ENCODE results near the gene S100A1. TPM values are rescaled to one million over a fixed set of nuclear protein-coding genes. Genes with fewer than 3 reads are reported as not detected.

The S100A1 gene
- total and polyA plus RNA-seq, 2 donors from 2014 or later = 83.1 to 332 TPM

DNA sequence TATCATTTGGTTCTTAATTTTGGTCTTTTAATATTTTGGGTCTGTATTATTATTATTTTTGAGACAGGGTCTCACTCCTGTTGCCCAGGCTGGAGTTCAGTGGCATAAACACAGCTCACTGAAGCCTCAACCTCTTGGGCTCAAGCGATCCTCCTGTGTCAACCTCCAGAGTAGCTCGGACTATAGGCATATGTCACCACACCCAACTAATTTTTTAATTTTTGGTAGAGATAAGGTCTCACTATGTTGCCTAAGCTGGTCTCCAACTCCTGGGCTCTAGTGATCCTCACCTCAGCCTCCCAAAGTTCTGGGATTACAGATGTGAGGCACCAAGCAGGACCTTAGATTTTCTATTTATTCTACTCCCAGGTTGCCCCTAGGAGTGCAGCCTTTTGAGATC, 45.3 kb downstream of the S100A1 start:
- Histone ChIP-seq H3K9me3 (ENCODE audit: control insufficient read depth in 2 of 3, insufficient read depth in 1 of 3, low read length in 3 of 3) (no peaks in the 10 kb centered on the region), H3K27ac (ENCODE audit: low read depth in 2 of 2, low read length in 2 of 2) (no peak overlapping the region), H3K4me3 (ENCODE audit: low read length in 3 of 3) (no peak overlapping the region), H3K9ac (ENCODE audit: low read length in 3 of 3) (no peak overlapping the region), H3K4me1 (ENCODE audit: control insufficient read depth in 2 of 3, insufficient read depth in 2 of 3, low read depth in 1 of 3, low read length in 3 of 3) (peaks cover 0 to 17% (median 17%) of the 10 kb centered on the region in 3 donors), H3K36me3 (ENCODE audit: control insufficient read depth in 2 of 3, insufficient read depth in 3 of 3, low read length in 3 of 3) (peaks cover 0 to 2% (median 2%) of the 10 kb centered on the region in 3 donors), H3K27me3 (ENCODE audit: control insufficient read depth, insufficient read depth, low read length) (no peaks in the 10 kb centered on the region)
- FAIRE-seq (no peak), DNase-seq (no peak)
- TF ChIP-seq, protein P1, sequence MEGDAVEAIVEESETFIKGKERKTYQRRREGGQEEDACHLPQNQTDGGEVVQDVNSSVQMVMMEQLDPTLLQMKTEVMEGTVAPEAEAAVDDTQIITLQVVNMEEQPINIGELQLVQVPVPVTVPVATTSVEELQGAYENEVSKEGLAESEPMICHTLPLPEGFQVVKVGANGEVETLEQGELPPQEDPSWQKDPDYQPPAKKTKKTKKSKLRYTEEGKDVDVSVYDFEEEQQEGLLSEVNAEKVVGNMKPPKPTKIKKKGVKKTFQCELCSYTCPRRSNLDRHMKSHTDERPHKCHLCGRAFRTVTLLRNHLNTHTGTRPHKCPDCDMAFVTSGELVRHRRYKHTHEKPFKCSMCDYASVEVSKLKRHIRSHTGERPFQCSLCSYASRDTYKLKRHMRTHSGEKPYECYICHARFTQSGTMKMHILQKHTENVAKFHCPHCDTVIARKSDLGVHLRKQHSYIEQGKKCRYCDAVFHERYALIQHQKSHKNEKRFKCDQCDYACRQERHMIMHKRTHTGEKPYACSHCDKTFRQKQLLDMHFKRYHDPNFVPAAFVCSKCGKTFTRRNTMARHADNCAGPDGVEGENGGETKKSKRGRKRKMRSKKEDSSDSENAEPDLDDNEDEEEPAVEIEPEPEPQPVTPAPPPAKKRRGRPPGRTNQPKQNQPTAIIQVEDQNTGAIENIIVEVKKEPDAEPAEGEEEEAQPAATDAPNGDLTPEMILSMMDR (IDR thresholded peaks at IDR 0.05; ENCODE audit: borderline replicate concordance, extremely low read depth, insufficient read depth) = no peak
- intact Hi-C loops (cut with DNase I) = no loop called here

DNA sequence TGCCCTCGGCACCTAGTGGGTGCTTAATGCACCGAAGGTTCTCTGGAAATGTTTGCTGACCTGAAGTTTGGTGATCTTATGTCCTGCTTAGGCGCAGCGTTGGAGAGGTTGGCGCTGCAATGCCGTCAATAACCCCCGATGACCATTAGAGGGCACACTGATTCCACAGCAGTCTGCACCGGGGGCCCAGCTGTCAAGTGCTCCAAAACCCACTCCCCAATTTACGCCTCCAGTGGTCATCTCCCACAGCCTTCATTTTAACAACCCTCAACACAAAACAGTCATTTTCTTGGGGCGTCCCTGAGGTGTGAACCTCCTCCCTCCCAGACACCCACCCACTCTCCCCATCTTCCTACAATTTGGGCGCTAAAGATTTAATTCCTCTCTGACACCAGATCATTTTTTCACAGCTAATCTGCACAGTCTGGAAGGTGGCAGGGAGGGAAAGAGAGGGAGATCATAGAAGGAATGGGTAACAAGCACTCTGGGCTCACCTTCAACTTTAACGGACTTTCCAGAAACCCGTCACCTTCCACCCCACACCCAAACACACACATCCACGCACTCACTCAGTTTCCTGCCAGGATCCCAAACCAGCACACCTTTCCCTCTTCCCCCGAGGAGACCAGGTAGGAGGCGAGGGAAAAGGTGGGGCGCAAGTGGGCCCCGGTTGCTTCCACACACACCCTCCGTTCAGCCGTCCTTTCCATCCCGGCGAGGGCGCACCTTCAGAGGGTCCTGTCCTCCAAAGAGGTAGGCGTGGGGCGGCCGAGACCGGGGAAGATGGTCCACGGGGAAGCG, 49.7 kb downstream of the S100A1 start:
- peak; percentile 73 to 83 (median 77) for DNase-seq
- peak overlapping the region; percentile 15 to 66 (median 26) for H3K9ac ChIP-seq (ENCODE audit: low read length in 3 of 3)

DNA sequence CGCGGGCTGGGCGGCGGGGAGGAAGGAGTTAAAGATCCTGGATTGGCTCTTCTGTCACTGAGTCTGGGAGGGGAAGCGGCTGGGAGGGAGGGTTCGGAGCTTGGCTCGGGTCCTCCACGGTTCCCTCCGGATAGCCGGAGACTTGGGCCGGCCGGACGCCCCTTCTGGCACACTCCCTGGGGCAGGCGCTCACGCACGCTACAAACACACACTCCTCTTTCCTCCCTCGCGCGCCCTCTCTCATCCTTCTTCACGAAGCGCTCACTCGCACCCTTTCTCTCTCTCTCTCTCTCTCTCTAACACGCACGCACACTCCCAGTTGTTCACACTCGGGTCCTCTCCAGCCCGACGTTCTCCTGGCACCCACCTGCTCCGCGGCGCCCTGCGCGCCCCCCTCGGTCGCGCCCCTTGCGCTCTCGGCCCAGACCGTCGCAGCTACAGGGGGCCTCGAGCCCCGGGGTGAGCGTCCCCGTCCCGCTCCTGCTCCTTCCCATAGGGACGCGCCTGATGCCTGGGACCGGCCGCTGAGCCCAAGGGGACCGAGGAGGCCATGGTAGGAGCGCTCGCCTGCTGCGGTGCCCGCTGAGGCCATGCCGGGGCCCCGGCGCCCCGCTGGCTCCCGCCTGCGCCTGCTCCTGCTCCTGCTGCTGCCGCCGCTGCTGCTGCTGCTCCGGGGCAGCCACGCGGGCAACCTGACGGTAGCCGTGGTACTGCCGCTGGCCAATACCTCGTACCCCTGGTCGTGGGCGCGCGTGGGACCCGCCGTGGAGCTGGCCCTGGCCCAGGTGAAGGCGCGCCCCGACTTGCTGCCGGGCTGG, 50.5 kb downstream of the S100A1 start, which contains the start of gene NPR1:
Gene NPR1, plus strand, starts transcription at position 170 of the 818 bp plus-strand sequence. Its CDS starts 421 bp downstream, at position 591.
- no peaks in the 10 kb centered on the region for H3K9me3 ChIP-seq (ENCODE audit: control insufficient read depth in 2 of 3, insufficient read depth in 1 of 3, low read length in 3 of 3)
- FAIRE-seq (no peak), DNase-seq (peak in 4 of 5 donors; percentile 48 to 88 (median 72))
- peak within 1 kb of the TSS; percentile 74 to 77 for H3K27ac ChIP-seq (ENCODE audit: low read depth in 2 of 2, low read length in 2 of 2)
- H3K27me3 ChIP-seq (ENCODE audit: control insufficient read depth, insufficient read depth, low read length) = no peaks in the 10 kb centered on the region
- peaks cover 0 to 19% (median 6%) of the 10 kb centered on the region in 3 donors for H3K4me1 ChIP-seq (ENCODE audit: control insufficient read depth in 2 of 3, insufficient read depth in 2 of 3, low read depth in 1 of 3, low read length in 3 of 3)
- TF ChIP-seq, protein P1 (IDR thresholded peaks at IDR 0.05; ENCODE audit: borderline replicate concordance, extremely low read depth, insufficient read depth) = peak; percentile 3
- peak within 1 kb of the TSS; percentile 61 to 73 (median 64) for H3K4me3 ChIP-seq (ENCODE audit: low read length in 3 of 3)
- intact Hi-C loops (cut with DNase I) = no loop called here
- peaks cover 0 to 3% (median 0%) of the 10 kb centered on the region in 3 donors for H3K36me3 ChIP-seq (ENCODE audit: control insufficient read depth in 2 of 3, insufficient read depth in 3 of 3, low read length in 3 of 3)
- H3K9ac ChIP-seq (ENCODE audit: low read length in 3 of 3) = peak within 1 kb of the TSS; percentile 42 to 73 (median 66)

More for the DNA sequence above, 49.7 kb downstream of the S100A1 start:
- FAIRE-seq = no peak
- TF ChIP-seq, protein P1 (IDR thresholded peaks at IDR 0.05; ENCODE audit: borderline replicate concordance, extremely low read depth, insufficient read depth) = peak; percentile 94
- H3K27ac ChIP-seq (ENCODE audit: low read depth in 2 of 2, low read length in 2 of 2) = peak overlapping the region; percentile 17 to 77
- peak overlapping the region; percentile 51 to 64 (median 61) for H3K4me3 ChIP-seq (ENCODE audit: low read length in 3 of 3)
- peaks cover 0 to 19% (median 6%) of the 10 kb centered on the region in 3 donors for H3K4me1 ChIP-seq (ENCODE audit: control insufficient read depth in 2 of 3, insufficient read depth in 2 of 3, low read depth in 1 of 3, low read length in 3 of 3)
- H3K36me3 ChIP-seq (ENCODE audit: control insufficient read depth in 2 of 3, insufficient read depth in 3 of 3, low read length in 3 of 3) = peaks cover 0 to 3% (median 0%) of the 10 kb centered on the region in 3 donors
- intact Hi-C loops (cut with DNase I) = no loop called here
- no peaks in the 10 kb centered on the region for H3K27me3 ChIP-seq (ENCODE audit: control insufficient read depth, insufficient read depth, low read length)
- no peaks in the 10 kb centered on the region for H3K9me3 ChIP-seq (ENCODE audit: control insufficient read depth in 2 of 3, insufficient read depth in 1 of 3, low read length in 3 of 3)

All from kidney (tissue), 14 donors.